OCI-LY1 (cell line): ENCODE results near the gene CELA2B.

Experiments
- EZH2 ChIP-seq: fragments of 200-600 bp; sonication (generic), shearing (Covaris generic); IDR thresholded peaks from 2 replicates; pipeline ENCODE4 v1.8.0; 2017; ENCODE audit warnings: borderline replicate concordance, mixed run types, mild to moderate bottlenecking, antibody characterized with exemption, low read length, moderate library complexity, mixed read lengths
- TF ChIP-seq, protein P1 (sequence below): fragments of 200-600 bp; sonication (generic), shearing (Covaris generic); IDR thresholded peaks from 2 replicates; pipeline ENCODE4 v1.5.1; 2017; ENCODE audit warnings: mild to moderate bottlenecking, antibody characterized with exemption, low read length, moderate library complexity, mixed read lengths

DNA sequence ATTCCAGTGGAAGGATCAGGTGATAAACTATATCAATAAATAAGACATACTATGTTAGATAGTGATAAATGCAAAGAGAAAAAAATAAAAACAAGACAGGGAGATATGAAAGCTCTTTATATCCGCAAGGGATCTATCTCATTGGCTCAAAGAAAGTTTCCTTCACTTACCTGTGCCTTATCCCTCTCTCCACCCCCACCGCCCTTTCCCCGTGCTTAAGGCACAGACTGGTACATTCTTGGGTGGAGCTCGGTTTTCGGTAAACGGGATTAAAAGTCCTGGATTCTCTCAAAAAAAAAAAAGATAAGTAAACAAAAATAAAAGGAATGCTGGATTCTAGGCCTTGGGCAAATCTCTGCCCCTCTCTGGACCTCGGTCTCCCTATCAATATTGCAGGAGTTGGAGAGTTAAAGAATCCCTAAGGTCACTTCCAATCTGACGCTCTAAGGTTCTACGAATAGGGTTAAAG lies 50.2 kb downstream of the CELA2B start:
- TF ChIP-seq, protein P1, sequence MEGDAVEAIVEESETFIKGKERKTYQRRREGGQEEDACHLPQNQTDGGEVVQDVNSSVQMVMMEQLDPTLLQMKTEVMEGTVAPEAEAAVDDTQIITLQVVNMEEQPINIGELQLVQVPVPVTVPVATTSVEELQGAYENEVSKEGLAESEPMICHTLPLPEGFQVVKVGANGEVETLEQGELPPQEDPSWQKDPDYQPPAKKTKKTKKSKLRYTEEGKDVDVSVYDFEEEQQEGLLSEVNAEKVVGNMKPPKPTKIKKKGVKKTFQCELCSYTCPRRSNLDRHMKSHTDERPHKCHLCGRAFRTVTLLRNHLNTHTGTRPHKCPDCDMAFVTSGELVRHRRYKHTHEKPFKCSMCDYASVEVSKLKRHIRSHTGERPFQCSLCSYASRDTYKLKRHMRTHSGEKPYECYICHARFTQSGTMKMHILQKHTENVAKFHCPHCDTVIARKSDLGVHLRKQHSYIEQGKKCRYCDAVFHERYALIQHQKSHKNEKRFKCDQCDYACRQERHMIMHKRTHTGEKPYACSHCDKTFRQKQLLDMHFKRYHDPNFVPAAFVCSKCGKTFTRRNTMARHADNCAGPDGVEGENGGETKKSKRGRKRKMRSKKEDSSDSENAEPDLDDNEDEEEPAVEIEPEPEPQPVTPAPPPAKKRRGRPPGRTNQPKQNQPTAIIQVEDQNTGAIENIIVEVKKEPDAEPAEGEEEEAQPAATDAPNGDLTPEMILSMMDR = 0 out of 2 replicates have a peak, but pooled peaks have one; percentile 19
- no peak for TF ChIP-seq EZH2
